Neuronal stem cell (in vitro differentiated cells): ENCODE measurements around the gene ZNF804A. TPM values are rescaled to one million over a fixed set of nuclear protein-coding genes. Genes with fewer than 3 reads are reported as not detected.

Source experiments
- DNase-seq: peaks from one replicate; pipeline ENCODE4 v3.0.0-alpha.2; 2013; ENCODE audit warnings: low spot score
- H2AFZ ChIP-seq: one replicate; pipeline ENCODE4 v1.6.1; 2013; ENCODE audit warnings: mild to moderate bottlenecking, low read length, inconsistent platforms
- H2AK5ac ChIP-seq: 2 replicates; pipeline ENCODE4 v1.6.1; 2013; ENCODE audit warnings: low read depth, mild to moderate bottlenecking, inconsistent platforms, low read length, moderate library complexity, mixed read lengths
- H2BK120ac ChIP-seq: 2 replicates; pipeline ENCODE4 v1.6.1; 2013; ENCODE audit warnings: low read depth, mild to moderate bottlenecking, inconsistent platforms, low read length, moderate library complexity, mixed read lengths
- H2BK12ac ChIP-seq: one replicate; pipeline ENCODE4 v1.6.1; 2013; ENCODE audit warnings: low read length, inconsistent platforms
- H2BK15ac ChIP-seq: 2 replicates; pipeline ENCODE4 v1.6.1; 2013; ENCODE audit warnings: mild to moderate bottlenecking, low read length, inconsistent platforms, mixed read lengths
- H2BK5ac ChIP-seq: one replicate; pipeline ENCODE4 v1.6.1; 2013; ENCODE audit warnings: inconsistent platforms, mild to moderate bottlenecking, low read length, moderate library complexity
- H3K14ac ChIP-seq: one replicate; pipeline ENCODE4 v1.6.1; 2013; ENCODE audit warnings: low read length, inconsistent platforms
- H3K18ac ChIP-seq: 2 replicates; pipeline ENCODE4 v1.6.1; 2013; ENCODE audit warnings: low read length, inconsistent platforms
- H3K23ac ChIP-seq: 2 replicates; pipeline ENCODE4 v1.6.1; 2013; ENCODE audit warnings: low read depth, mild to moderate bottlenecking, mixed read lengths, low read length, inconsistent platforms; ENCODE audit not compliant: poor library complexity
- H3K27ac ChIP-seq: replicated peaks from 3 replicates; pipeline ENCODE4 v1.5.1; 2013; ENCODE audit warnings: low read length, inconsistent platforms
- H3K27me3 ChIP-seq, 3 experiments: 2 replicates each; pipeline ENCODE4 v1.6.1; 2013; ENCODE audit warnings: low read length in 3 of 3, mild to moderate bottlenecking in 2 of 3, inconsistent platforms in 1 of 3, low read depth in 1 of 3, mixed read lengths in 1 of 3, moderate library complexity in 1 of 3; ENCODE audit not compliant: control insufficient read depth in 3 of 3, insufficient read depth in 3 of 3
- H3K36me3 ChIP-seq, 2 donors: replicated peaks in 1 of 2; 2 replicates each; pipeline ENCODE4 v1.6.1; 2013; ENCODE audit warnings: low read length in 2 of 2; ENCODE audit not compliant: control insufficient read depth in 2 of 2, insufficient read depth in 2 of 2
- H3K4ac ChIP-seq: 2 replicates; pipeline ENCODE4 v1.6.1; 2013; ENCODE audit warnings: inconsistent platforms, mild to moderate bottlenecking, low read length, moderate library complexity
- H3K4me1 ChIP-seq, 2 donors: 1 replicate in 1 of 2; 2 replicates in 1 of 2; pipeline ENCODE4 v1.6.1; 2013; ENCODE audit warnings: low read length in 2 of 2, low read depth in 1 of 2; ENCODE audit not compliant: control insufficient read depth in 2 of 2, insufficient read depth in 1 of 2
- H3K4me2 ChIP-seq: one replicate; pipeline ENCODE4 v1.6.1; 2013; ENCODE audit warnings: mild to moderate bottlenecking, low read length, inconsistent platforms; ENCODE audit not compliant: insufficient read depth, poor library complexity, severe bottlenecking
- H3K4me3 ChIP-seq, 2 donors: 2 replicates each; pipeline ENCODE4 v1.5.1; 2013; ENCODE audit warnings: low read length in 2 of 2, mild to moderate bottlenecking in 2 of 2, inconsistent platforms in 1 of 2, moderate library complexity in 1 of 2
- H3K79me1 ChIP-seq: one replicate; pipeline ENCODE4 v1.6.1; 2013; ENCODE audit warnings: low read depth, mild to moderate bottlenecking, inconsistent platforms, low read length, moderate library complexity
- H3K9ac ChIP-seq: one replicate; pipeline ENCODE4 v1.6.1; 2013; ENCODE audit warnings: mild to moderate bottlenecking, low read depth, low read length, inconsistent platforms; ENCODE audit not compliant: poor library complexity
- H3K9me3 ChIP-seq, 2 donors: replicated peaks in 1 of 2; 2 replicates each; pipeline versions ENCODE3 to v1.6.1; 2013; ENCODE audit warnings: low read length in 2 of 2, mild to moderate bottlenecking in 2 of 2, inconsistent platforms in 1 of 2, low read depth in 1 of 2, mixed read lengths in 1 of 2, moderate library complexity in 1 of 2; ENCODE audit not compliant: control insufficient read depth in 2 of 2, insufficient read depth in 1 of 2
- H4K8ac ChIP-seq: one replicate; pipeline ENCODE4 v1.6.1; 2013; ENCODE audit warnings: low read depth, mild to moderate bottlenecking, inconsistent platforms, low read length, moderate library complexity
- H4K91ac ChIP-seq: one replicate; pipeline ENCODE4 v1.6.1; 2013; ENCODE audit warnings: low read length, low read depth, mild to moderate bottlenecking, inconsistent platforms; ENCODE audit not compliant: poor library complexity
- WGBS, 2 donors: extraction: QIAGEN DNeasy Blood & Tissue Kit; methylation state at CpG; one replicate each; pipeline ENCODE4 v1.1.7; 2013; ENCODE audit warnings: missing lambda C conversion rate in 2 of 2, mixed read lengths in 1 of 2; ENCODE audit not compliant: insufficient read length in 2 of 2, insufficient replicate concordance in 1 of 2; ENCODE audit errors: extremely low coverage in 2 of 2; 5-methylcytosine and 5-hydroxymethylcytosine counted together
- polyA plus RNA-seq, 2 experiments: library from polyadenylated mRNA; stranded (reverse); fragments of 200-250 nt; gene quantifications; one replicate each; pipeline ENCODE4 v1.2.3, GENCODE V29; 2013

The ZNF804A gene
- polyA plus RNA-seq (2013, experiment 1 of 2), result 0.04 TPM
- polyA plus RNA-seq (2013, experiment 2 of 2), result 0.08 TPM

GRCh38 chr2:184598316-184599053 lies at the start of gene ZNF804A:
Gene ZNF804A, plus strand, starts transcription at chr2:184598529. Its CDS starts 431 bp downstream, at chr2:184598960.
- no peak within 1 kb of the TSS for H2AK5ac ChIP-seq
- no peaks in the 10 kb centered on the region for H3K9me3 ChIP-seq
- peaks cover 0 to 3% of the 10 kb centered on the region in 2 donors for H3K4me1 ChIP-seq
- peak within 1 kb of the TSS; percentile 89 for H3K14ac ChIP-seq
- H2BK120ac ChIP-seq, result no peak within 1 kb of the TSS
- H3K27me3 ChIP-seq, result peaks cover 0 to 7% (median 4%) of the 10 kb centered on the region in 3 experiments
- H3K79me1 ChIP-seq, result peaks cover 1% of the 10 kb centered on the region
- no peaks in the 10 kb centered on the region for H3K36me3 ChIP-seq
- peak within 1 kb of the TSS; percentile 94 for H2BK15ac ChIP-seq
- H3K9ac ChIP-seq, result peak within 1 kb of the TSS; percentile 91
- peak within 1 kb of the TSS; percentile 93 for H3K4me2 ChIP-seq
- H2AFZ ChIP-seq, result peak within 1 kb of the TSS; percentile 99
- H4K91ac ChIP-seq, result no peak within 1 kb of the TSS
- no peak within 1 kb of the TSS for H2BK5ac ChIP-seq
- H3K18ac ChIP-seq, result peak within 1 kb of the TSS; percentile 87
- H3K4ac ChIP-seq, result no peak within 1 kb of the TSS
- peak; percentile 50 for DNase-seq
- peak within 1 kb of the TSS; percentile 55 to 93 for H3K4me3 ChIP-seq
- WGBS, 2 donors, result no CpG with 5 or more reads among the region's 88 CpGs
- H2BK12ac ChIP-seq, result peak within 1 kb of the TSS; percentile 73
- peak within 1 kb of the TSS; percentile 65 for H3K23ac ChIP-seq
- no peak within 1 kb of the TSS for H3K27ac ChIP-seq
- no peak within 1 kb of the TSS for H4K8ac ChIP-seq

- Histone ChIP-seq H3K4ac (no peak overlapping the region), H2BK120ac (no peak overlapping the region), H2BK12ac (no peak overlapping the region), H3K4me2 (no peak overlapping the region), H2BK5ac (no peak overlapping the region), H3K14ac (no peak overlapping the region), H3K4me3 (no peak overlapping the region), H2AFZ (no peak overlapping the region), H4K91ac (no peak overlapping the region), H3K27me3 (no peaks in the 10 kb centered on the region), H3K9ac (no peak overlapping the region), H3K27ac (no peak overlapping the region), H2BK15ac (no peak overlapping the region), H3K79me1 (no peaks in the 10 kb centered on the region), H3K18ac (no peak overlapping the region), H3K9me3 (no peaks in the 10 kb centered on the region), H3K23ac (no peak overlapping the region), H3K4me1 (no peaks in the 10 kb centered on the region), H3K36me3 (no peaks in the 10 kb centered on the region), H2AK5ac (no peak overlapping the region), H4K8ac (no peak overlapping the region)
- no CpG with 5 or more reads among the region's 2 CpGs for WGBS, 2 donors
- no peak for DNase-seq
Measured at GRCh38 chr2:184549153-184549552, 49.2 kb upstream of the ZNF804A start.

GRCh38 chr2:184551626-184552025 lies 46.7 kb upstream of the ZNF804A start:
- no peak overlapping the region for H3K9ac ChIP-seq
- DNase-seq, result no peak

GRCh38 chr2:184554736-184555135 lies 43.6 kb upstream of the ZNF804A start:
- no peak overlapping the region for H3K18ac ChIP-seq
- H3K27ac ChIP-seq, result no peak overlapping the region
- H2BK15ac ChIP-seq, result no peak overlapping the region
- H3K9ac ChIP-seq, result no peak overlapping the region
- no peak for DNase-seq
- no peak overlapping the region for H2BK12ac ChIP-seq
- no peak overlapping the region for H4K91ac ChIP-seq
- no peaks in the 10 kb centered on the region for H3K79me1 ChIP-seq
- no peak overlapping the region for H3K4me3 ChIP-seq
- no peaks in the 10 kb centered on the region for H3K27me3 ChIP-seq
- H3K4ac ChIP-seq, result no peak overlapping the region
- no peak overlapping the region for H2BK5ac ChIP-seq
- H3K23ac ChIP-seq, result no peak overlapping the region
- H2AK5ac ChIP-seq, result no peak overlapping the region
- H3K4me2 ChIP-seq, result no peak overlapping the region
- no peaks in the 10 kb centered on the region for H3K9me3 ChIP-seq
- H4K8ac ChIP-seq, result no peak overlapping the region
- H2AFZ ChIP-seq, result no peak overlapping the region
- no peaks in the 10 kb centered on the region for H3K4me1 ChIP-seq
- H3K36me3 ChIP-seq, result no peaks in the 10 kb centered on the region
- no peak overlapping the region for H2BK120ac ChIP-seq
- no peak overlapping the region for H3K14ac ChIP-seq

More at GRCh38 chr2:184551626-184552025, 46.7 kb upstream of the ZNF804A start:
- Histone ChIP-seq H3K27me3 (no peaks in the 10 kb centered on the region), H4K91ac (no peak overlapping the region), H4K8ac (no peak overlapping the region), H2AK5ac (no peak overlapping the region), H2BK15ac (no peak overlapping the region), H3K79me1 (no peaks in the 10 kb centered on the region), H2BK12ac (no peak overlapping the region), H3K14ac (no peak overlapping the region), H3K9me3 (no peaks in the 10 kb centered on the region), H2AFZ (no peak overlapping the region), H3K4ac (no peak overlapping the region), H3K4me2 (no peak overlapping the region), H3K4me1 (no peaks in the 10 kb centered on the region), H2BK5ac (no peak overlapping the region), H3K36me3 (no peaks in the 10 kb centered on the region), H3K23ac (no peak overlapping the region), H3K18ac (no peak overlapping the region), H3K4me3 (no peak overlapping the region), H3K27ac (no peak overlapping the region), H2BK120ac (no peak overlapping the region)
- WGBS, 2 donors, result no CpG with 5 or more reads among the region's 1 CpG
